PFSK-1 (cell line): Measurements from ENCODE around the gene IQSEC2.

Source experiments
- FOXP2 ChIP-seq: optimal IDR thresholded peaks from 2 replicates; pipeline ENCODE3; 2011; ENCODE audit warnings: borderline replicate concordance, control low read depth, inconsistent platforms; ENCODE audit not compliant: insufficient read depth; ENCODE audit errors: extremely low read length, extremely low read depth
- POLR2AphosphoS5 ChIP-seq: IDR thresholded peaks from 2 replicates; pipeline ENCODE4 v1.6.1; 2012; ENCODE audit warnings: low read depth, mild to moderate bottlenecking, control low read depth, low read length, moderate library complexity
- REST ChIP-seq, 2 experiments: IDR thresholded peaks; 2 replicates each; pipeline versions ENCODE4 v1.6.1 to v1.8.0; 2011 to 2012; ENCODE audit warnings: low read depth in 2 of 2, low read length in 2 of 2, control low read depth in 1 of 2, inconsistent platforms in 1 of 2, mild to moderate bottlenecking in 1 of 2, moderate library complexity in 1 of 2; ENCODE audit not compliant: insufficient read depth in 1 of 2
- SIN3A ChIP-seq: IDR thresholded peaks from 2 replicates; pipeline ENCODE4 v1.6.1; 2012; ENCODE audit warnings: mild to moderate bottlenecking, low read length, moderate library complexity, borderline replicate concordance; ENCODE audit not compliant: insufficient read depth
- TAF1 ChIP-seq: IDR thresholded peaks from 2 replicates; pipeline ENCODE4 v1.6.1; 2012; ENCODE audit warnings: low read length, control low read depth, borderline replicate concordance; ENCODE audit not compliant: insufficient read depth

IQSEC2 gene

GRCh38 chrX:53230116-53230515, 51.3 kb downstream of the IQSEC2 start:
- no peak for TF ChIP-seq FOXP2
- TF ChIP-seq TAF1 = no peak
- no peak for TF ChIP-seq SIN3A

- TF ChIP-seq POLR2AphosphoS5 (no peak), SIN3A (no peak), REST (IDR thresholded peaks at IDR 0.05; ENCODE audit: insufficient read depth in 1 of 2, low read depth in 2 of 2, low read length in 2 of 2) (no peak), TAF1 (no peak), FOXP2 (no peak)
Measured at GRCh38 chrX:53227224-53227765, 54.1 kb downstream of the IQSEC2 start.

GRCh38 chrX:53224860-53225797, 56.3 kb downstream of the IQSEC2 start, which contains the start of gene KDM5C:
Gene KDM5C, minus strand, starts transcription at chrX:53225207. Its CDS starts 318 bp downstream, at chrX:53224889.
- TF ChIP-seq POLR2AphosphoS5 (peak; percentile 45; the same call in 1 of the 2 replicates), TAF1 (peak; percentile 72), SIN3A (peak; percentile 26; the same call in 1 of the 2 replicates), REST (IDR thresholded peaks at IDR 0.05; ENCODE audit: insufficient read depth in 1 of 2, low read depth in 2 of 2, low read length in 2 of 2) (no peak), FOXP2 (peak; percentile 8)

GRCh38 chrX:53223955-53224859, 57.2 kb downstream of the IQSEC2 start:
- TF ChIP-seq POLR2AphosphoS5 = no peak
- no peak for TF ChIP-seq TAF1
- TF ChIP-seq SIN3A = no peak
- no peak for TF ChIP-seq FOXP2
- TF ChIP-seq REST (IDR thresholded peaks at IDR 0.05; ENCODE audit: insufficient read depth in 1 of 2, low read depth in 2 of 2, low read length in 2 of 2) = no peak
